Stimulated activated CD8-positive, alpha-beta memory T cell treated with anti-CD3 and anti-CD28 coated beads, Interleukin-4, amount 100 ng/mL, for 1 hour (primary cell): Measurements from ENCODE around the gene PLCG1.
"Not testable (repeated sequence)": the region's sequence is repeated elsewhere in the genome, so short reads cannot be mapped to it uniquely, and the experiment has no call there.

Source experiments
- DNase-seq, 2 donors: peaks; one replicate each; pipeline ENCODE4 v3.0.0-alpha.2; 2020; ENCODE audit warnings: low read depth in 2 of 2, low spot score in 1 of 2

PLCG1 gene

GRCh38 chr20:41124451-41125094, 12.8 kb upstream of the PLCG1 start:
- DNase-seq, result no peak

GRCh38 chr20:41125530-41126457, 11.5 kb upstream of the PLCG1 start:
- DNase-seq, result no peak

- DNase-seq, result no peak
These were observed 10.6 kb upstream of the PLCG1 start for GRCh38 chr20:41126719-41127118.

- not testable (repeated sequence) for DNase-seq
These were observed 9.0 kb upstream of the PLCG1 start for GRCh38 chr20:41128317-41128716.

GRCh38 chr20:41131594-41132387, 5.6 kb upstream of the PLCG1 start:
- no peak for DNase-seq

- DNase-seq, result not testable (repeated sequence)
These were observed 5.0 kb upstream of the PLCG1 start for GRCh38 chr20:41132388-41132775.

- no peak for DNase-seq
These were observed 3.5 kb upstream of the PLCG1 start for GRCh38 chr20:41133709-41134361.

- DNase-seq, result no peak
These were observed 2.8 kb upstream of the PLCG1 start for GRCh38 chr20:41134362-41135186.

GRCh38 chr20:41135187-41135887, 2.0 kb upstream of the PLCG1 start:
- DNase-seq, result peak in 1 of 2 donors; percentile 40

GRCh38 chr20:41135888-41136679, 1.3 kb upstream of the PLCG1 start:
- no peak for DNase-seq

- peak in 1 of 2 donors; percentile 36 for DNase-seq
These were observed 501 bp downstream of the PLCG1 start for GRCh38 chr20:41137614-41138474.

- no peak for DNase-seq
These were observed 1.3 kb downstream of the PLCG1 start for GRCh38 chr20:41138475-41139226.

- DNase-seq, result no peak
These were observed 2.1 kb downstream of the PLCG1 start for GRCh38 chr20:41139227-41140093.

- no peak for DNase-seq
These were observed 3.1 kb downstream of the PLCG1 start for GRCh38 chr20:41140226-41141133.

GRCh38 chr20:41141153-41141815, 3.9 kb downstream of the PLCG1 start:
- no peak for DNase-seq
